ENCODE results near the gene RAB6D.

GRCh38 chr2:131322209-131322608 is 41.8 kb downstream of the RAB6D start:
- TF ChIP-seq POLR2A (IDR thresholded peaks at IDR 0.05) (no peak), CTCF (IDR thresholded peaks at IDR 0.05) (no peak)

Measured in adrenal gland (tissue), 5 donors.